KMS-11 (cell line): ENCODE measurements around the gene AFF4.

Experiments
- H2AFZ ChIP-seq: fragments of 200-600 bp; sonication (generic); 2 replicates; pipeline ENCODE4 v1.6.1; 2016; ENCODE audit warnings: antibody characterized with exemption, mixed run types, low read depth
- H3K27ac ChIP-seq: fragments of 200-600 bp; sonication (generic); 2 replicates; pipeline ENCODE4 v1.6.1; 2016; ENCODE audit warnings: mild to moderate bottlenecking, mixed run types
- H3K27me3 ChIP-seq: fragments of 200-600 bp; sonication (generic); 2 replicates; pipeline ENCODE4 v1.6.1; 2017; ENCODE audit warnings: mild to moderate bottlenecking, low read depth, mixed run types, moderate library complexity; ENCODE audit not compliant: insufficient read depth
- H3K36me3 ChIP-seq: fragments of 200-600 bp; sonication (generic); 2 replicates; pipeline ENCODE4 v1.6.1; 2017; ENCODE audit warnings: mild to moderate bottlenecking, mixed run types; ENCODE audit not compliant: insufficient read depth
- H3K4me1 ChIP-seq: fragments of 200-600 bp; sonication (generic); 2 replicates; pipeline ENCODE4 v1.6.1; 2016; ENCODE audit warnings: mild to moderate bottlenecking, low read depth, mixed run types; ENCODE audit not compliant: poor library complexity, severe bottlenecking
- H3K4me2 ChIP-seq: fragments of 200-600 bp; sonication (generic); 2 replicates; pipeline ENCODE4 v1.7.0; 2016; ENCODE audit warnings: mild to moderate bottlenecking, mixed run types
- H3K4me3 ChIP-seq: fragments of 200-600 bp; sonication (generic); IDR thresholded peaks from 2 replicates; pipeline ENCODE4 v1.6.1; 2017; ENCODE audit warnings: low read depth, low read length, mixed read lengths; ENCODE audit not compliant: insufficient read depth
- H3K79me2 ChIP-seq: fragments of 200-600 bp; sonication (generic); 2 replicates; pipeline ENCODE4 v1.6.1; 2016; ENCODE audit warnings: low read depth, mixed run types; ENCODE audit not compliant: insufficient read depth
- H3K9ac ChIP-seq: fragments of 200-600 bp; sonication (generic); 2 replicates; pipeline ENCODE4 v1.6.1; 2016; ENCODE audit warnings: mild to moderate bottlenecking, mixed run types
- H4K20me1 ChIP-seq: fragments of 200-600 bp; sonication (generic); 2 replicates; pipeline ENCODE4 v1.6.1; 2016; ENCODE audit warnings: mild to moderate bottlenecking, mixed run types; ENCODE audit not compliant: insufficient read depth
- TF ChIP-seq, protein P1 (sequence below): fragments of 200-600 bp; sonication (generic); conservative IDR thresholded peaks from 2 replicates; pipeline ENCODE4 v1.6.1; 2017; ENCODE audit warnings: low read depth, mild to moderate bottlenecking, antibody characterized with exemption, low read length, moderate library complexity, mixed read lengths

AFF4 gene

DNA sequence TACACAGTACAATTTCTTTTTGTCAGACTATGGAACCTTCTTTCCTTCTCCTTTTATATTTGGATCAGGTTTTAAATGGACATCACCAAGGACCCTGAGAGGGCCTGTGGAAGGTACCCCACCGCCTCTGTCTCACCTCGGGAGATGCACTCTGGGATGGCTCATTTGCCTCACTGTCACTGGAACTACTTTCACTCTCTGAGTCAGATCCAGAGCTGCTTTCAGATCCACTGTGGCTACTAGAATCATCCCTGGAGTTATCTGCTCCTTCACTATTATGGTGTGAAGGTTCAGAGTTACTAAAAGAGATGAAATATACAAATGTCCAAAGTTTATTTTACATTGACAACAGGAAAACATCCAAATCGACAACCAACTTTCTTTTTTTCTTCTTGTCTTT lies 65.3 kb downstream of the AFF4 start:
- TF ChIP-seq, protein P1, sequence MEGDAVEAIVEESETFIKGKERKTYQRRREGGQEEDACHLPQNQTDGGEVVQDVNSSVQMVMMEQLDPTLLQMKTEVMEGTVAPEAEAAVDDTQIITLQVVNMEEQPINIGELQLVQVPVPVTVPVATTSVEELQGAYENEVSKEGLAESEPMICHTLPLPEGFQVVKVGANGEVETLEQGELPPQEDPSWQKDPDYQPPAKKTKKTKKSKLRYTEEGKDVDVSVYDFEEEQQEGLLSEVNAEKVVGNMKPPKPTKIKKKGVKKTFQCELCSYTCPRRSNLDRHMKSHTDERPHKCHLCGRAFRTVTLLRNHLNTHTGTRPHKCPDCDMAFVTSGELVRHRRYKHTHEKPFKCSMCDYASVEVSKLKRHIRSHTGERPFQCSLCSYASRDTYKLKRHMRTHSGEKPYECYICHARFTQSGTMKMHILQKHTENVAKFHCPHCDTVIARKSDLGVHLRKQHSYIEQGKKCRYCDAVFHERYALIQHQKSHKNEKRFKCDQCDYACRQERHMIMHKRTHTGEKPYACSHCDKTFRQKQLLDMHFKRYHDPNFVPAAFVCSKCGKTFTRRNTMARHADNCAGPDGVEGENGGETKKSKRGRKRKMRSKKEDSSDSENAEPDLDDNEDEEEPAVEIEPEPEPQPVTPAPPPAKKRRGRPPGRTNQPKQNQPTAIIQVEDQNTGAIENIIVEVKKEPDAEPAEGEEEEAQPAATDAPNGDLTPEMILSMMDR: no peak
- no peaks in the 10 kb centered on the region for H3K79me2 ChIP-seq
- no peak overlapping the region for H3K4me3 ChIP-seq
- H4K20me1 ChIP-seq: no peaks in the 10 kb centered on the region
- no peak overlapping the region; the same call in 1 of the 2 replicates for H3K27ac ChIP-seq
- no peaks in the 10 kb centered on the region for H3K36me3 ChIP-seq
- no peaks in the 10 kb centered on the region for H3K27me3 ChIP-seq
- H2AFZ ChIP-seq: no peak overlapping the region
- peaks cover 30% of the 10 kb centered on the region for H3K4me1 ChIP-seq
- H3K4me2 ChIP-seq: no peak overlapping the region
- no peak overlapping the region for H3K9ac ChIP-seq

DNA sequence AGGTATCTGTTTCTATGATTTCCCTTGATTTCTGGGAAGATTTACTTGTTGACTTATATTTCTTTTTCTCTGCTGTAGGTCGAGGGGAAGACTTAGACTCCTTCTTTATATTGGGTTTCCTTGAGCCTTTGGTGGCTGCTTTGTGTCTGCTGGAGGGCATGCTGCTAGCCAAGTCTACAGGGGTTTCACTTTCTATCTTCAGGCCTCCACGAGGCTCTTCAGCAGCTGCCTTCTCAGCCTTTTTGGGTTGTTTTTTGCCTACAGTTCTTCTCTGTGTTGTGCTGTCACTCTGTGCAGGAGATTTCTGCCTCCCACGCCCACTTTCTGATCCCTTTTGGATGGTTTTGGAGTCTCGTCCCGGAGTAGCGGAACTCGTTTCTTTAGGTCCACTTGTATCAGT lies 66.7 kb downstream of the AFF4 start:
- no peaks in the 10 kb centered on the region for H3K36me3 ChIP-seq
- no peaks in the 10 kb centered on the region for H4K20me1 ChIP-seq
- H3K27me3 ChIP-seq: no peaks in the 10 kb centered on the region
- TF ChIP-seq, protein P1: no peak
- H2AFZ ChIP-seq: peak overlapping the region; percentile 77; the same call in 1 of the 2 replicates
- peak overlapping the region; percentile 86 for H3K27ac ChIP-seq
- H3K4me2 ChIP-seq: peak overlapping the region; percentile 66
- peaks cover 30% of the 10 kb centered on the region for H3K4me1 ChIP-seq
- no peaks in the 10 kb centered on the region for H3K79me2 ChIP-seq
- H3K4me3 ChIP-seq: no peak overlapping the region
- H3K9ac ChIP-seq: peak overlapping the region; percentile 66

DNA sequence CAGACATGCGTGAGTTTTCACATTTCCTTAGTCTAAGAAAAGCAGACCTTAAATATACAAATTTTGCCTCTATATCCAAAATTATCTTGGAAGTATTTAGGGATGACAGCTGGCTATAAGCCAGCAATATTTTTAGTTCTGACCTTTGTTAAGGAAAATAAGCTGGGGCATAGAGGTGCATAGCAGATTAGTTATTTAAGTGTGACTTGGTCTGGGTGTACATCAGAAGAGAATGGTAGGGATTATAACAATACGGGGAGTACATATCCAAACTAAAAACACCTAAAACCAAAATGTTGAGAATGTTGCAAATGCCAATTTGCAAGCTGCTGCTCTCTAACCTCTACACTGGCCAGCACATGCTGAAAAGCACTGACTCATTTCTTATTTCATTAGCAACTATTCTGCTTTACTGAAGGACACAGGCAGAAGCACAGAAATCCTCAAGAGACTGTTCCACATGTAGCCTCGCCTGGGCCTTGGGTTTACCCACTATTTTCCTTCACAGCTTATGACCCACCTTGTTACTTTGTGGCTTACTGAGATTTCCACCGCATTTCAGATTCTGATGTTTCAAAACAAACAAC lies 67.6 kb downstream of the AFF4 start:
- Histone ChIP-seq H3K9ac (peak overlapping the region; percentile 66), H3K4me1 (peaks cover 30% of the 10 kb centered on the region), H4K20me1 (no peaks in the 10 kb centered on the region), H2AFZ (peak overlapping the region; percentile 77; the same call in 1 of the 2 replicates), H3K27ac (peak overlapping the region; percentile 86), H3K4me2 (peak overlapping the region; percentile 66), H3K4me3 (no peak overlapping the region), H3K27me3 (no peaks in the 10 kb centered on the region), H3K79me2 (no peaks in the 10 kb centered on the region), H3K36me3 (no peaks in the 10 kb centered on the region)
- TF ChIP-seq, protein P1: no peak

DNA sequence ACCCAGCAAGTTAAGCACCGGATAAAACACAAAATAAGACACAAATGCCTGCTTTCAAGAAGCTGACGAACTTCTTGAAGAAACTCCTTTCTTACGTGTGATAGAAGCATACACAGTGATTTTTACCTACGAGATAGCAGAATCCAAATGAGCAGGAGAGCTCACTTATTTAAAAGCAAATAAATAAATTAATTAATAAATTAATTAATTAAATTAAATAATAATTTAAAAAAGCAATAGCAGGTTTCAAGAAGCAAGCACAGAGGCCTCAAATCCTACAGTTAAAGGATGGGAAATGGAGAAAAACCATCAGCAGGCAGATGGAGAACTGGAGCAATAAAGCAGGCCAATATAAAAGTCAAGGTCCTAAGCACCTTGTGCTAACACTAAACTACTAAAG lies 72.6 kb downstream of the AFF4 start:
- TF ChIP-seq, protein P1: no peak
- H3K4me2 ChIP-seq: no peak overlapping the region
- no peak overlapping the region for H3K9ac ChIP-seq
- no peaks in the 10 kb centered on the region for H3K79me2 ChIP-seq
- H3K4me1 ChIP-seq: peaks cover 10% of the 10 kb centered on the region
- H4K20me1 ChIP-seq: no peaks in the 10 kb centered on the region
- no peaks in the 10 kb centered on the region for H3K36me3 ChIP-seq
- no peak overlapping the region for H2AFZ ChIP-seq
- no peak overlapping the region for H3K27ac ChIP-seq
- no peaks in the 10 kb centered on the region for H3K27me3 ChIP-seq
- H3K4me3 ChIP-seq: no peak overlapping the region
